H1 (cell line): ENCODE measurements around the gene GRM4. TPM values are rescaled to one million over a fixed set of nuclear protein-coding genes. Genes with fewer than 3 reads are reported as not detected.

Experiments
- CTCF ChIA-PET: fragments of 300-600 bp; sonication (Branson Sonifier 250); formaldehyde crosslinking; loops from one replicate; lab custom pipeline; 2021; ENCODE audit not compliant: partially characterized antibody; lab: Charles Lee
- POLR2A ChIA-PET: fragments of 300-600 bp; sonication (Branson Sonifier 250); formaldehyde crosslinking; loops from one replicate; lab custom pipeline; 2021; ENCODE audit warnings: inconsistent platforms; ENCODE audit not compliant: partially characterized antibody; lab: Charles Lee
- DNase-seq, 2 experiments: peaks; one replicate each; pipeline versions ENCODE4 v3.0.0 to v3.0.0-alpha.2; 2010 to 2022; ENCODE audit warnings: low spot score in 2 of 2, low read depth in 1 of 2, mixed read lengths in 1 of 2
- FAIRE-seq: peaks from 2 replicates; lab custom pipeline; 2011; peaks lifted over from hg19 to GRCh38; lab: Jason Lieb, UNC
- H2AFZ ChIP-seq: 2 replicates; pipeline ENCODE4 v1.8.1; 2012; ENCODE audit warnings: low read length, inconsistent platforms
- H2AK5ac ChIP-seq: 2 replicates; pipeline ENCODE4 v1.6.1; 2013; ENCODE audit warnings: low read depth, low read length
- H2BK120ac ChIP-seq: replicated peaks from 2 replicates; pipeline ENCODE3; 2013; ENCODE audit warnings: low read depth, low read length, inconsistent platforms
- H2BK12ac ChIP-seq: 2 replicates; pipeline ENCODE4 v1.6.1; 2013; ENCODE audit warnings: low read depth, low read length
- H2BK15ac ChIP-seq: 2 replicates; pipeline ENCODE4 v1.6.1; 2013; ENCODE audit warnings: low read length
- H2BK20ac ChIP-seq: 2 replicates; pipeline ENCODE4 v1.6.1; 2013; ENCODE audit warnings: low read length
- H2BK5ac ChIP-seq: 2 replicates; pipeline ENCODE4 v1.6.1; 2013; ENCODE audit warnings: low read depth, low read length
- H3K14ac ChIP-seq: 2 replicates; pipeline ENCODE4 v1.6.1; 2013; ENCODE audit warnings: inconsistent platforms; ENCODE audit not compliant: insufficient read length
- H3K18ac ChIP-seq: 2 replicates; pipeline ENCODE4 v1.6.1; 2013; ENCODE audit warnings: low read length; ENCODE audit errors: extremely low read depth
- H3K23ac ChIP-seq: 2 replicates; pipeline ENCODE4 v1.6.1; 2013; ENCODE audit warnings: inconsistent platforms; ENCODE audit not compliant: insufficient read length
- H3K23me2 ChIP-seq: 2 replicates; pipeline ENCODE4 v1.6.1; 2013; ENCODE audit warnings: low read depth, low read length
- H3K27ac ChIP-seq: 2 replicates; pipeline ENCODE4 v1.6.1; 2011; ENCODE audit warnings: low read depth, low read length, inconsistent platforms
- H3K27me3 ChIP-seq, 4 experiments: replicated peaks in 1 of 4; 1 replicate in 1 of 4; 2 replicates in 3 of 4; pipeline versions ENCODE4 v1.6.1 to v1.8.1; 2011 to 2013; ENCODE audit warnings: low read length in 3 of 4, mild to moderate bottlenecking in 3 of 4, inconsistent platforms in 2 of 4, mixed read lengths in 2 of 4, moderate library complexity in 1 of 4; ENCODE audit not compliant: control insufficient read depth in 3 of 4, insufficient read depth in 3 of 4; ENCODE audit errors: extremely low read depth in 1 of 4
- H3K36me3 ChIP-seq, 4 experiments: 2 replicates each; pipeline versions ENCODE4 v1.6.1 to v1.8.1; 2011 to 2013; ENCODE audit warnings: mild to moderate bottlenecking in 4 of 4, low read length in 3 of 4, moderate library complexity in 2 of 4, control low read depth in 1 of 4, inconsistent platforms in 1 of 4; ENCODE audit not compliant: insufficient read depth in 4 of 4, control insufficient read depth in 2 of 4
- H3K4ac ChIP-seq: replicated peaks from 2 replicates; pipeline ENCODE3; 2013; ENCODE audit warnings: low read length, low read depth, mixed read lengths, inconsistent platforms; ENCODE audit not compliant: insufficient read length
- H3K4me1 ChIP-seq, 4 experiments: replicated peaks in 1 of 4; 1 replicate in 1 of 4; 2 replicates in 3 of 4; pipeline versions ENCODE4 v1.6.1 to v1.8.1; 2011 to 2013; ENCODE audit warnings: low read length in 3 of 4, inconsistent platforms in 2 of 4, mixed read lengths in 1 of 4; ENCODE audit not compliant: insufficient read depth in 4 of 4, control insufficient read depth in 3 of 4
- H3K4me2 ChIP-seq, 2 experiments: 2 replicates each; pipeline versions ENCODE4 v1.6.1 to v1.8.1; 2011 to 2013; ENCODE audit warnings: low read depth in 2 of 2, low read length in 2 of 2, control low read depth in 1 of 2, inconsistent platforms in 1 of 2, mild to moderate bottlenecking in 1 of 2; ENCODE audit not compliant: insufficient read depth in 1 of 2
- H3K4me3 ChIP-seq, 4 experiments: fragments of 200-600, 300-600 bp in 1 of 4; sonication (generic), shearing (Covaris generic), sonication (Bioruptor Twin) in 1 of 4; 2 replicates each; pipeline versions ENCODE4 v1.5.1 to v1.8.1; 2011 to 2016; ENCODE audit warnings: low read length in 4 of 4, low read depth in 3 of 4, control low read depth in 2 of 4, inconsistent platforms in 2 of 4, mild to moderate bottlenecking in 2 of 4, mixed read lengths in 1 of 4, moderate library complexity in 1 of 4; ENCODE audit not compliant: insufficient read depth in 2 of 4; ENCODE audit errors: extremely low read depth in 1 of 4
- H3K56ac ChIP-seq: replicated peaks from 2 replicates; pipeline ENCODE3; 2013; ENCODE audit warnings: low read depth, mild to moderate bottlenecking, mixed read lengths, low read length, inconsistent platforms; ENCODE audit not compliant: insufficient read length
- H3K79me1 ChIP-seq: 2 replicates; pipeline ENCODE4 v1.6.1; 2013; ENCODE audit warnings: low read depth, low read length, control low read depth
- H3K79me2 ChIP-seq, 2 experiments: 2 replicates each; pipeline versions ENCODE4 v1.6.1 to v1.8.1; 2012 to 2013; ENCODE audit warnings: low read length in 2 of 2, mild to moderate bottlenecking in 2 of 2, inconsistent platforms in 1 of 2; ENCODE audit not compliant: insufficient read depth in 2 of 2, control insufficient read depth in 1 of 2
- H3K9ac ChIP-seq, 4 experiments: replicated peaks in 1 of 4; 1 replicate in 1 of 4; 2 replicates in 3 of 4; pipeline versions ENCODE4 v1.6.1 to v1.8.1; 2011 to 2013; ENCODE audit warnings: low read depth in 3 of 4, low read length in 3 of 4, control low read depth in 2 of 4, mild to moderate bottlenecking in 2 of 4, moderate library complexity in 2 of 4, inconsistent platforms in 1 of 4; ENCODE audit errors: extremely low read depth in 1 of 4
- H3K9me3 ChIP-seq, 2 experiments: 2 replicates each; pipeline versions ENCODE4 v1.6.1 to v1.8.1; 2012 to 2013; ENCODE audit warnings: mild to moderate bottlenecking in 2 of 2, moderate library complexity in 2 of 2, control low read depth in 1 of 2, inconsistent platforms in 1 of 2, low read depth in 1 of 2, low read length in 1 of 2, mixed read lengths in 1 of 2; ENCODE audit not compliant: insufficient read depth in 2 of 2
- H4K20me1 ChIP-seq, 2 experiments: replicated peaks in 1 of 2; 2 replicates each; pipeline versions ENCODE3 to v1.8.1; 2011 to 2013; ENCODE audit warnings: inconsistent platforms in 2 of 2, low read length in 2 of 2, mild to moderate bottlenecking in 1 of 2; ENCODE audit not compliant: insufficient read depth in 2 of 2, control insufficient read depth in 1 of 2
- H4K5ac ChIP-seq: 2 replicates; pipeline ENCODE4 v1.6.1; 2013; ENCODE audit warnings: low read length, low read depth, mixed read lengths, inconsistent platforms; ENCODE audit not compliant: insufficient read length
- H4K8ac ChIP-seq: 2 replicates; pipeline ENCODE4 v1.8.0; 2013; ENCODE audit warnings: mild to moderate bottlenecking, moderate library complexity, low read length, inconsistent platforms; ENCODE audit not compliant: insufficient read depth; ENCODE audit errors: extremely low read depth
- H4K91ac ChIP-seq: replicated peaks from 2 replicates; pipeline ENCODE3; 2013; ENCODE audit warnings: low read length, mixed read lengths, inconsistent platforms; ENCODE audit not compliant: insufficient read length
- ATF2 ChIP-seq: IDR thresholded peaks from 2 replicates; pipeline ENCODE4 v1.6.1; 2012; ENCODE audit warnings: low read length, inconsistent platforms
- CBX8 ChIP-seq: fragments of 300-800, 300-1000 bp; sonication (generic); IDR thresholded peaks from 2 replicates; pipeline ENCODE4 v1.7.1; 2016; ENCODE audit warnings: low read depth, low read length, borderline replicate concordance
- CEBPB ChIP-seq: IDR thresholded peaks from 2 replicates; pipeline ENCODE4 v1.6.1; 2012; ENCODE audit warnings: low read depth, low read length
- HDAC2 ChIP-seq, 2 experiments: fragments of 300-600 bp in 1 of 2; sonication (generic) in 1 of 2; IDR thresholded peaks; 2 replicates each; pipeline ENCODE4 v1.6.1; 2011 to 2012; ENCODE audit warnings: low read depth in 2 of 2, low read length in 2 of 2, mild to moderate bottlenecking in 2 of 2, moderate library complexity in 2 of 2, borderline replicate concordance in 1 of 2, inconsistent platforms in 1 of 2
- JUND ChIP-seq: IDR thresholded peaks from 2 replicates; pipeline ENCODE4 v1.6.1; 2011; ENCODE audit warnings: mild to moderate bottlenecking, improper control_type of control experiment, low read length
- KDM5A ChIP-seq: fragments of 200-600 bp; IDR thresholded peaks from 2 replicates; pipeline ENCODE4 v1.7.1; 2012; ENCODE audit warnings: mild to moderate bottlenecking, low read length, inconsistent platforms, mixed read lengths
- RNF2 ChIP-seq: fragments of 200-900, 300-1000 bp; sonication (generic); IDR thresholded peaks from 2 replicates; pipeline ENCODE4 v1.7.1; 2016; ENCODE audit warnings: borderline replicate concordance, low read depth, mild to moderate bottlenecking, antibody characterized with exemption, low read length; ENCODE audit not compliant: poor library complexity, severe bottlenecking; ENCODE audit errors: missing control alignments
- SIN3A ChIP-seq, 2 experiments: IDR thresholded peaks in 1 of 2; conservative IDR thresholded peaks in 1 of 2; 2 replicates each; pipeline ENCODE4 v1.6.1; 2011 to 2012; ENCODE audit warnings: low read length in 2 of 2, improper control_type of control experiment in 1 of 2, low read depth in 1 of 2, mild to moderate bottlenecking in 1 of 2
- SIX5 ChIP-seq: IDR thresholded peaks from 2 replicates; pipeline ENCODE4 v1.6.1; 2011; ENCODE audit warnings: mild to moderate bottlenecking, low read depth, low read length
- SP4 ChIP-seq: IDR thresholded peaks from 2 replicates; pipeline ENCODE4 v1.6.1; 2012; ENCODE audit warnings: low read length, inconsistent platforms
- TEAD4 ChIP-seq: IDR thresholded peaks from 2 replicates; pipeline ENCODE4 v1.6.1; 2012; ENCODE audit warnings: low read depth, low read length, inconsistent platforms, mixed read lengths
- WGBS, 2 experiments: shearing (Covaris generic) in 1 of 2; methylation state at CpG; one replicate each; pipeline versions ENCODE4 v1.1.6 to v1.1.7; 2013 to 2015; ENCODE audit warnings: low lambda C conversion rate in 2 of 2, mixed read lengths in 2 of 2, inconsistent platforms in 1 of 2, low coverage in 1 of 2, missing lambda C conversion rate in 1 of 2; ENCODE audit not compliant: insufficient replicate concordance in 2 of 2, insufficient coverage in 1 of 2, insufficient read length in 1 of 2; ENCODE audit errors: extremely low coverage in 1 of 2, missing lambda C conversion rate in 1 of 2; 5-methylcytosine and 5-hydroxymethylcytosine counted together
- polyA plus RNA-seq, 7 experiments: library from polyadenylated mRNA; depleted of rRNA in 3 of 7; stranded (reverse) in 5 of 7; unstranded in 2 of 7; fragments of >200 nt in 5 of 7; fragments of 200-250 nt in 2 of 7; gene quantifications; 1 replicate in 5 of 7; 2 replicates in 1 of 7; 4 replicates in 1 of 7; pipeline versions ENCODE4 v1.2.1 to v1.2.3, GENCODE V29; 2011 to 2013; ENCODE audit warnings: missing spikeins in 2 of 7, mixed read lengths in 2 of 7
- total RNA-seq: library from RNA; stranded (reverse); fragmentation: NEBNext Ultra II Directional; extraction: Animal tissue kit (Norgen Biotek cat#: 25700); gene quantifications from 2 replicates; pipeline ENCODE4 v1.2.1, GENCODE V29; 2021

GRM4 gene
- total and polyA plus RNA-seq, 2 of the 8 experiments (the other 6 are each of a cell fraction or from before 2014, with no cell fraction given), result 19.6 to 21.5 TPM

- H3K9ac ChIP-seq, result no peak overlapping the region
- H3K4ac ChIP-seq, result no peak overlapping the region
- FAIRE-seq (no peak), DNase-seq (no peak)
- no peak overlapping the region for H2BK120ac ChIP-seq
- no peak overlapping the region for H2BK15ac ChIP-seq
- H3K4me2 ChIP-seq, result no peak overlapping the region
- no peaks in the 10 kb centered on the region; a peak in 1 of 8 replicates for H3K36me3 ChIP-seq
- peaks cover 4% of the 10 kb centered on the region for H3K79me1 ChIP-seq
- H3K79me2 ChIP-seq, result no peaks in the 10 kb centered on the region
- H4K91ac ChIP-seq, result peak overlapping the region; percentile 3
- no peak overlapping the region for H2BK20ac ChIP-seq
- H2AK5ac ChIP-seq, result no peak overlapping the region
- H3K4me1 ChIP-seq, result peaks cover 0 to 26% (median 15%) of the 10 kb centered on the region in 4 experiments; a peak in 6 of 7 replicates
- no peak overlapping the region for H2BK12ac ChIP-seq
- H3K23me2 ChIP-seq, result no peaks in the 10 kb centered on the region
- H4K5ac ChIP-seq, result no peak overlapping the region
- H3K4me3 ChIP-seq, result no peak overlapping the region
- no peak overlapping the region; the same call in 1 of the 2 replicates for H3K18ac ChIP-seq
- H3K27ac ChIP-seq, result no peak overlapping the region; the same call in 1 of the 2 replicates
- H2AFZ ChIP-seq, result no peak overlapping the region
- peak overlapping the region; percentile 22; the same call in 1 of the 2 replicates for H4K8ac ChIP-seq
- no peaks in the 10 kb centered on the region for H3K27me3 ChIP-seq
- 88% methylated on average over 8 of the region's 8 CpGs; no CpG with 5 or more reads in 1 of the 2 experiments for WGBS, 2 experiments
- H4K20me1 ChIP-seq, result peaks cover 3 to 5% of the 10 kb centered on the region in 2 experiments
- H2BK5ac ChIP-seq, result 0 out of 2 replicates have a peak overlapping the region, but pooled peaks have one; percentile 56
- no peak overlapping the region for H3K56ac ChIP-seq
- no peak overlapping the region for H3K14ac ChIP-seq
- H3K23ac ChIP-seq, result no peak overlapping the region
- H3K9me3 ChIP-seq, result no peaks in the 10 kb centered on the region
- ChIA-PET CTCF (interaction anchor here (0.5 to 2.6 kb wide), 7 partner anchors 20 to 437 kb away, joined by 3 to 12 read pairs (median 3); no protein-coding TSS in a partner anchor), POLR2A (interaction anchor here (1.3 to 1.5 kb wide), 2 partner anchors 11 to 20 kb away, joined by 3 to 5 read pairs; no protein-coding TSS in a partner anchor)
- TF ChIP-seq JUND (no peak), RNF2 (no peak), TEAD4 (no peak), SIN3A (conservative IDR thresholded peaks at IDR 0.05 in 1 of 2, IDR thresholded peaks at IDR 0.05 in 1 of 2; ENCODE audit: low read depth in 1 of 2, low read length in 2 of 2) (no peak), ATF2 (no peak), CEBPB (no peak), CBX8 (no peak), KDM5A (no peak), SIX5 (no peak), SP4 (no peak), HDAC2 (IDR thresholded peaks at IDR 0.05; ENCODE audit: borderline replicate concordance in 1 of 2, low read depth in 2 of 2, low read length in 2 of 2) (no peak)
These were observed 46.0 kb downstream of the GRM4 start for GRCh38 chr6:34099878-34100277.
